Ovary (tissue), 3 donors: ENCODE measurements around the gene DMRTA2.

Source experiments
- CTCF ChIP-seq, 3 donors: fragments of 450-650 bp in 2 of 3; fragments of 200-600 bp in 1 of 3; IDR thresholded peaks; one replicate each; pipeline versions ENCODE4 v1.5.1 to v1.8.0; 2016 to 2022; ENCODE audit warnings: antibody characterized with exemption in 3 of 3, mild to moderate bottlenecking in 1 of 3
- EP300 ChIP-seq: sonication (generic); formaldehyde crosslinking; IDR thresholded peaks from one replicate; pipeline ENCODE4 v1.6.1; 2017; ENCODE audit warnings: antibody characterized with exemption
- POLR2A ChIP-seq: fragments of 450-650 bp; IDR thresholded peaks from one replicate; pipeline ENCODE4 v1.6.1; 2017; ENCODE audit warnings: antibody characterized with exemption, mild to moderate bottlenecking, moderate library complexity
- donor health status: DM: no; HTN: no; CAD: no.

DNA sequence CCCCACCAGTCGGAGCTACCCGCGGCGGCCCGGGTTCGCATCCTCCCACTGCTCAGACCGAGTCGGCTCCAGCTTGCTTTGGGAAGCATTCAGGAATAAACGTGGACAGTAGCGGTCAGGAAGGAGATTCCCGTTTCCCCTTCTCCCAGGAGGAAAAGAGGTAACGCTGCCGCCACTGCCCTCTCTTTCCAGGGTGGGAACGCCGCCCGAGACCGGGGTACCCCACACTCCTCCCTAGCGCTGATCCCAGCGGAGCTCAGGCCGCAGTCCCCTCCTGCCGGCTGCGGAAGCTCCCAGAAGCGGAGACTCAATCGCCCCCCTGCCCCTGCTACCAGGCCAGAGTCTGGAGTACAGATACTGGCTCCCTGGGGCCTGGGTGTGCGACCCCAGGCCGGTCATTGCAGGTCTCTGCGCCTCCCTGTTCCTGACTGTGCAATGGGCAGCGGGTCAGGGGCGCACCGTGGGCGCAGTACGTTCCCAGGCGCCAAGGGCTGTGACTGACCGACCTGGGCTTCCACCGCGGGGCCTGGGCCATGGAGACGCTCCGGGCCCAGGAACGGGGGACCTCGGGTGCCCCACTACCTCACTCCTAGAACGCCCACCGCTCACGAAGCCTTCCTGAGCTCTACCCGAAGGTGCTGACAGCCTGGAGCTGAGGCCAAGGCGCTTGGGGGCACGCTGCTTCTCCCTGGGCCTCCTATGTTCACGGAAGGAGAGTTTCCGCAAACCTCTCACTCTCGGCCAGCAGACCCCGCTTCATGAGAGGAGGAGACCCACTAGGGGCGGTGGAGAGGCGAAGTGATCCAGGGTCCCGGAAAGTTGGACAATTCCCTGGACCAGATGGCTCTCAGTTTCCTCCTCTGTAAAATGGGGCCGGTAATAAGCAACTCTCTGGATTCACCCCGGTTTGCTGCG lies 7.8 kb downstream of the DMRTA2 start:
- no peak for TF ChIP-seq CTCF (IDR thresholded peaks at IDR 0.05)
- no peak for TF ChIP-seq POLR2A
- TF ChIP-seq EP300 = no peak
